ENCODE measurements around the gene TOMM22.
A peak's percentile ranks its signal among the peaks of the same experiment; 100 is the strongest.
"Not testable (repeated sequence)": the region's sequence is repeated elsewhere in the genome, so short reads cannot be mapped to it uniquely, and the experiment has no call there.

The TOMM22 gene

GRCh38 chr22:38681582-38682335 is at the start of gene TOMM22:
Gene TOMM22, plus strand, starts transcription at chr22:38681957. Its CDS starts 22 bp downstream, at chr22:38681979.
- peak; percentile 86 for DNase-seq

GRCh38 chr22:38632528-38632927 is 49.2 kb upstream of the TOMM22 start:
- no peak for DNase-seq

GRCh38 chr22:38638216-38638615 is 43.5 kb upstream of the TOMM22 start:
- DNase-seq = no peak

- no peak for DNase-seq
These were observed 43.0 kb upstream of the TOMM22 start for GRCh38 chr22:38638728-38639127.

- no peak for DNase-seq
These were observed 40.2 kb upstream of the TOMM22 start for GRCh38 chr22:38641476-38642040.

GRCh38 chr22:38644245-38644644 is 37.5 kb upstream of the TOMM22 start:
- DNase-seq = not testable (repeated sequence)

- no peak for DNase-seq
These were observed 36.3 kb upstream of the TOMM22 start for GRCh38 chr22:38645430-38645829.

- no peak for DNase-seq
These were observed 31.8 kb upstream of the TOMM22 start for GRCh38 chr22:38649841-38650522.

- DNase-seq = no peak
These were observed 28.9 kb upstream of the TOMM22 start for GRCh38 chr22:38652859-38653258.

- DNase-seq = no peak
These were observed 28.0 kb upstream of the TOMM22 start for GRCh38 chr22:38653741-38654140.

- no peak for DNase-seq
These were observed 26.1 kb upstream of the TOMM22 start for GRCh38 chr22:38655519-38656255.

GRCh38 chr22:38656256-38657044 is 25.3 kb upstream of the TOMM22 start, which contains the start of the genes CBY1 and FAM227A:
Gene CBY1, plus strand, starts transcription at chr22:38656638. Its CDS starts 11,417 bp downstream, at chr22:38668055.
Gene FAM227A, minus strand, starts transcription at chr22:38656392. Its CDS starts 6,224 bp downstream, at chr22:38650168.
- peak; percentile 83 for DNase-seq

GRCh38 chr22:38657045-38657909 is 24.5 kb upstream of the TOMM22 start:
- DNase-seq = peak; percentile 37

- no peak for DNase-seq
These were observed 6.9 kb upstream of the TOMM22 start for GRCh38 chr22:38674888-38675287.

- no peak for DNase-seq
These were observed 5.9 kb upstream of the TOMM22 start for GRCh38 chr22:38675833-38676232.

- DNase-seq = no peak
These were observed 3.1 kb downstream of the TOMM22 start for GRCh38 chr22:38684895-38685294.

- no peak for DNase-seq
These were observed 4.0 kb downstream of the TOMM22 start for GRCh38 chr22:38685761-38686160.

GRCh38 chr22:38689651-38690050 is 7.9 kb downstream of the TOMM22 start:
- no peak for DNase-seq

GRCh38 chr22:38694049-38694448 is 12.3 kb downstream of the TOMM22 start:
- no peak for DNase-seq

GRCh38 chr22:38694940-38695339 is 13.2 kb downstream of the TOMM22 start:
- no peak for DNase-seq
